Measurements from ENCODE around the gene PIK3R3. TPM values are rescaled to one million over a fixed set of nuclear protein-coding genes. Genes with fewer than 3 reads are reported as not detected.

The PIK3R3 gene
- total RNA-seq, 1 experiment from 2014 or later, result 12.4 TPM

DNA sequence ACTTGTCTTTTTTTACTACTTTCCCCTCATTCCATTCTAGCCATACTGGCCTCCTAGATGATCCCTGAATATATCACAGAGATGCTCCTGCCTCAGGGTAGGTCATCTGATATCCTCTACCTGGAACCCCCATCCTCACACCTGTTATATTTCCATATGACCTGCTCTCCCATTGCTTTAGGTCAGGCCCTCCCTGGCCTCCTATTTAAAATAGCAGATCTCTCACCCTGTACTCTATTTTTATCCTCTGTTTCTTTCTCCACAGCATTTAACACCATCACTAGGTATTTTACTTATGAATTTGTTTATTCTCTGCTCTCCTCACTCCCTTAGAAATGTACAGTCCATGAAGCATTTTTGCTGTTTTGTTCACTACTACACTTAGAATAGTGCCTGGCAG lies 13.6 kb downstream of the PIK3R3 start:
- Mint-ChIP-seq H3K4me3 (no peak overlapping the region), H3K36me3 (ENCODE audit: insufficient read depth in 1 of 3, low read depth in 3 of 3) (no peaks in the 10 kb centered on the region), H3K27ac (no peak overlapping the region; a peak in 1 of 7 replicates), H3K4me1 (peaks cover 12% of the 10 kb centered on the region in 2 experiments), H3K27me3 (ENCODE audit: low read depth) (no peaks in the 10 kb centered on the region), H3K9me3 (no peaks in the 10 kb centered on the region)
- H4K20me1 ChIP-seq (ENCODE audit: control insufficient read depth, insufficient read depth, insufficient read length), result no peaks in the 10 kb centered on the region
- no peak overlapping the region for H3K4me2 ChIP-seq (ENCODE audit: insufficient read depth, insufficient read length, low read length)
- H3K79me1 ChIP-seq (ENCODE audit: insufficient read depth, low read depth, low read length, poor library complexity, severe bottlenecking), result no peaks in the 10 kb centered on the region
- H3K14ac ChIP-seq (ENCODE audit: insufficient read depth, low read length), result no peak overlapping the region
- no peak overlapping the region for H3T11ph ChIP-seq (ENCODE audit: low read length)
- H3K23ac ChIP-seq (ENCODE audit: insufficient read length, low read depth, low read length), result no peak overlapping the region
- H4K5ac ChIP-seq (ENCODE audit: insufficient read length, low read depth, low read length), result no peak overlapping the region
- H2BK20ac ChIP-seq (ENCODE audit: low read depth, low read length, poor library complexity, severe bottlenecking), result no peak overlapping the region
- peaks cover 2% of the 10 kb centered on the region; the same call in 1 of the 2 replicates for H3K79me2 ChIP-seq (ENCODE audit: insufficient read depth, low read length)
- H3K4ac ChIP-seq (ENCODE audit: low read depth, low read length), result no peak overlapping the region
- no peaks in the 10 kb centered on the region for H3K27me3 ChIP-seq (ENCODE audit: insufficient read depth, low read length)
- H3K27ac ChIP-seq (ENCODE audit: insufficient read length, low read depth, low read length), result no peak overlapping the region
- H2BK120ac ChIP-seq (ENCODE audit: low read depth, low read length, poor library complexity, severe bottlenecking), result no peak overlapping the region
- no peak overlapping the region for H2BK15ac ChIP-seq (ENCODE audit: low read depth, low read length)
- 0 out of 2 replicates have a peak, but pooled peaks cover 4% of the 10 kb centered on the region for H3K4me1 ChIP-seq (ENCODE audit: insufficient read depth, low read length)
- no peak overlapping the region for H4K8ac ChIP-seq (replicated peaks; ENCODE audit: insufficient read length, low read depth, low read length)
- no peak overlapping the region for H3K18ac ChIP-seq (ENCODE audit: insufficient read length, low read depth, low read length)
- no peak overlapping the region for H2AFZ ChIP-seq (ENCODE audit: low read length)
- no peak overlapping the region for H3K56ac ChIP-seq (ENCODE audit: insufficient read length, low read depth, low read length)
- no peak overlapping the region for H4K91ac ChIP-seq (ENCODE audit: insufficient read length, low read depth, low read length)
- no peak for TF ChIP-seq CTCF (conservative IDR thresholded peaks at IDR 0.05)
- no peak overlapping the region for H2AK5ac ChIP-seq (ENCODE audit: insufficient read length, low read length)
- H2BK5ac ChIP-seq (ENCODE audit: insufficient read length, low read length), result no peak overlapping the region
- no peak overlapping the region for H2BK12ac ChIP-seq (ENCODE audit: insufficient read length, low read depth, low read length)
- no peak for DNase-seq
- H3K23me2 ChIP-seq (ENCODE audit: insufficient read length, low read depth, low read length, poor library complexity, severe bottlenecking), result no peaks in the 10 kb centered on the region
- no peaks in the 10 kb centered on the region for H3K9me3 ChIP-seq (ENCODE audit: control insufficient read depth, low read depth, low read length)
- no peak overlapping the region for H3K9ac ChIP-seq (ENCODE audit: extremely low read depth, insufficient read length, low read length)

All from H9 (cell line).